Measurements from ENCODE around the gene NGRN.
"Not testable (repeated sequence)": the region's sequence is repeated elsewhere in the genome, so short reads cannot be mapped to it uniquely, and the experiment has no call there.

Gene NGRN

GRCh38 chr15:90287946-90288345 lies 22.5 kb downstream of the NGRN start:
- no peak for TF ChIP-seq CTCF (IDR thresholded peaks at IDR 0.05; ENCODE audit: borderline replicate concordance, insufficient read depth, low read depth, low read length)
- H3K4me3 ChIP-seq (ENCODE audit: low read depth, low read length) = no peak overlapping the region

GRCh38 chr15:90291679-90292356 lies 26.3 kb downstream of the NGRN start:
- H3K4me3 ChIP-seq (ENCODE audit: low read depth, low read length) = no peak overlapping the region
- TF ChIP-seq CTCF (IDR thresholded peaks at IDR 0.05; ENCODE audit: borderline replicate concordance, insufficient read depth, low read depth, low read length) = no peak

- peak; percentile 91 for TF ChIP-seq CTCF (IDR thresholded peaks at IDR 0.05; ENCODE audit: borderline replicate concordance, insufficient read depth, low read depth, low read length)
- not testable (repeated sequence) for H3K4me3 ChIP-seq (ENCODE audit: low read depth, low read length)
These were observed 27.8 kb downstream of the NGRN start for GRCh38 chr15:90293040-90293810.

DNA sequence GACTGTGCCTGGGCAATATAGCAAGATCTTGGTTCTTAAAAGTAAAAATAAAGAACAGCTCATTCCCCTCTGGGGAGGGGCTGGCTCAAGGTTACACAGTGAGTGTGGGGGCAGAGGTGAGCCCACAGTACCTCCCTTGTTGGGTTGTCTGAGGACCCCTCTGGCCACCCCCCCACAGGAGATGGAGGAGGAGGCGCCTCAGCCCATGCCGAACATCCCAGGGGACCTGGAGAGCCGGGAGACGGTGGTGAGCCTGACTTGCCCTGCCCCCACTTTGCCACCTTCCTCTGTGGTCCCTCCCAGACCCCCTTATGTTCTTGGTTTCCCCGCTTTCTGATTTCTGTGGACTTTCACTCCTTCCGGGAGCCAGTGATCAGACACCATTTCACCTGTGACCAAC lies 28.7 kb downstream of the NGRN start:
- TF ChIP-seq CTCF (IDR thresholded peaks at IDR 0.05; ENCODE audit: borderline replicate concordance, insufficient read depth, low read depth, low read length) = no peak
- H3K4me3 ChIP-seq (ENCODE audit: low read depth, low read length) = no peak overlapping the region

- no peak overlapping the region for H3K4me3 ChIP-seq (ENCODE audit: low read depth, low read length)
- TF ChIP-seq CTCF (IDR thresholded peaks at IDR 0.05; ENCODE audit: borderline replicate concordance, insufficient read depth, low read depth, low read length) = no peak
These were observed 29.3 kb downstream of the NGRN start for GRCh38 chr15:90294601-90295269.

GRCh38 chr15:90295270-90295648 lies 29.8 kb downstream of the NGRN start:
- H3K4me3 ChIP-seq (ENCODE audit: low read depth, low read length) = no peak overlapping the region
- TF ChIP-seq CTCF (IDR thresholded peaks at IDR 0.05; ENCODE audit: borderline replicate concordance, insufficient read depth, low read depth, low read length) = no peak

GRCh38 chr15:90296316-90296884 lies 30.9 kb downstream of the NGRN start:
- H3K4me3 ChIP-seq (ENCODE audit: low read depth, low read length) = not testable (repeated sequence)
